Right lobe of liver (tissue), 4 donors: ENCODE results near the gene MUC5AC.

Experiments used
- CTCF ChIP-seq, 4 donors: fragments of 200-600 bp in 3 of 4; fragments of 450-650 bp in 1 of 4; IDR thresholded peaks; one replicate each; pipeline versions ENCODE4 v1.5.1 to v1.8.0; 2016 to 2022; ENCODE audit warnings: antibody characterized with exemption in 4 of 4, mild to moderate bottlenecking in 2 of 4
- POLR2A ChIP-seq: fragments of 450-650 bp; IDR thresholded peaks from one replicate; pipeline ENCODE4 v1.6.1; 2017; ENCODE audit warnings: antibody characterized with exemption, mild to moderate bottlenecking
- donor health status: DM: no; HTN: no; CAD: no.
- donor health status: DM: no; HTN: no; CAD: no.
- donor health status: DM: no; HTN: yes; CAD: no.

- TF ChIP-seq POLR2A = no peak
- TF ChIP-seq CTCF (IDR thresholded peaks at IDR 0.05) = no peak
These were observed 44.5 kb downstream of the MUC5AC start for GRCh38 chr11:1202154-1202775.
